Measurements from ENCODE around the gene CNTN5.
"Not testable (repeated sequence)": the region's sequence is repeated elsewhere in the genome, so short reads cannot be mapped to it uniquely, and the experiment has no call there.

The CNTN5 gene

DNA sequence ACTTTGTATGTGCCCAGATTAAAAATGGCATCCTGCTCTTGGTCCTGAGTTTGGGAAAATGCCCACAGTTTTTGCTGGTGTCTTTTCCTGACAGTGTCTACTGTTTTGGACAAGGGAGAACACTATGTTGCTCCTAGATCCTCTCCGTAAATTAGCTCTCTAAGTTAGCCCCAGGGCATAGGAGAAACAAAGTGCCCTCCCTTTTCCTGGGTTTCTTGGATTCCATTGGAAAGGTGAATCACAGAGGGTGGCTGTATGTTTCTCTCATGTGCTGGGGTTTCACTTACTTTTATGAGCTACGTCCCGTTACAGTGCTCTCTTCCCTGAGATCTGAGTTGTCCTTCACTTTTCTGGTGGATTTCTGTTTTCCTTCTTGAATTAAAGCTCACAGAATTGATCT lies 782.8 kb downstream of the CNTN5 start:
- Histone ChIP-seq H3K27ac (no peak overlapping the region), H3K4me2 (no peak overlapping the region)
- no peak for TF ChIP-seq Cebpa-rat (IDR thresholded peaks at IDR 0.05)

DNA sequence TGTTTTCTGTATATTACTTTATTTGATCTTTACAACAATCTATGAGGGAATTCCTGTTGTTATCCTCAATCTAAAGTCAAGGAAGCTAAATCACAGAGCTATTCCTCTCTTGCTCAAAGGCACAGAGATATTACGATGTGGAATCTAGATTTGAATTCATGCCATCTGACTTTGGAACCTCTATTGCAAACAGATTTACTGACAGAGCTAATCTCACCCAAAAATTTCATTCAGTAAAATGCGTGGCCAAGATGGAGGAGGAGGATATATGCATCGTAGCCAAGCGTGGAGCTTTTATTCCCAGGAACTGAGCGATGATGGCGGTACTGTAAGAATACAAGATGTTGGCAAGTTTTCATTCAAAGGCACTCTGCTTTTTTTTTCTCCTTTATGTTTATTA lies 791.8 kb downstream of the CNTN5 start:
- Histone ChIP-seq H3K9me3 (replicated peaks in 1 of 11) (no peaks in the 10 kb centered on the region), H3K27ac (no peak overlapping the region), H3K9ac (no peak overlapping the region), H3K4me2 (no peak overlapping the region), H3K27me3 (no peaks in the 10 kb centered on the region), H3K4me3 (no peak overlapping the region), H4K20me1 (no peaks in the 10 kb centered on the region), H3K4me1 (no peaks in the 10 kb centered on the region), H3K36me3 (no peaks in the 10 kb centered on the region)
- no peak for TF ChIP-seq Cebpa-rat (IDR thresholded peaks at IDR 0.05)

More for the DNA sequence above, 782.8 kb downstream of the CNTN5 start:
- Histone ChIP-seq H3K9ac (no peak overlapping the region), H3K27me3 (no peaks in the 10 kb centered on the region), H3K36me3 (no peaks in the 10 kb centered on the region), H3K4me1 (0 out of 20 replicates have a peak, but pooled peaks cover 0 to 4% (median 0%) of the 10 kb centered on the region in 10 experiments), H4K20me1 (no peaks in the 10 kb centered on the region), H3K9me3 (replicated peaks in 1 of 11) (no peaks in the 10 kb centered on the region), H3K4me3 (no peak overlapping the region)

DNA sequence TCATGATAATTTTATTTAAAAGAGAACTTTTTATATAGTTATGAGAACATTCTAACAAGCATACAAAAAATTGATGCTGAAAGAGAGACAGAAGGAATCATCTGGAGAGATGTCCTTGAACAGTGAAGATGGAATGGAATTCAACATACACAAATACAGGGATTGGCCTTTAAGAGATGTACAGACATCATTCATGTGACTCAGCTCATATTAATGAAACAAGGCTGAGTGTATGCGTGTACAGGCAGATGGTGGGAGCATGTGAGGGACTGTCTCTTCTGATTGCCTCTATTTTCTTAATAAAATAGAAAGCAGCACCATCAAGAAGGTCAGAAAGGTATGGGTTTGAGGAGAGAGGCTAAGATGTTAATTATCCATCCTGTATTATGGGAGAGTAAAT lies 793.3 kb downstream of the CNTN5 start:
- Histone ChIP-seq H3K27me3 (no peaks in the 10 kb centered on the region), H3K9ac (no peak overlapping the region), H4K20me1 (no peaks in the 10 kb centered on the region), H3K4me2 (no peak overlapping the region), H3K9me3 (replicated peaks in 1 of 11) (no peaks in the 10 kb centered on the region), H3K36me3 (no peaks in the 10 kb centered on the region), H3K27ac (no peak overlapping the region), H3K4me3 (no peak overlapping the region), H3K4me1 (no peaks in the 10 kb centered on the region)
- no peak for TF ChIP-seq Cebpa-rat (IDR thresholded peaks at IDR 0.05)

DNA sequence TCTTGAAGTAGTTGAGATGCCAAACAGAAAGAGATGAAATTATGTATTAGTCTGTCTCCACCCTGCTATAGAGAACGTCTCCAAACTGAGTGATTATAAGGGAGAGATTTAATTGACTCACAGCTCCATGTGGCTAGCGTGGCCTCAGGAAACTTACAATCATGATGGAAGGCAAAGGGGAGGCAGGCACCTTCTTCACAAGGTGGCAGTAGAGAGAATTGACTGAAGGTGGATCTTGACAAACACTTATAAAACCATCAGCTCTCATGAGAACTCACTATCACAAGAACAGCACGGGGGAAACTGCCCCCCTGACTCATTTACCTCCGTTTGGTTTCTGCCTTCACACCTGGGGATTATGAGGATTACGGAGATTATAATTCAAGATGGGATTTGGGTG lies 794.0 kb downstream of the CNTN5 start:
- Histone ChIP-seq H3K4me3 (no peak overlapping the region), H4K20me1 (no peaks in the 10 kb centered on the region), H3K27me3 (no peaks in the 10 kb centered on the region), H3K9ac (no peak overlapping the region), H3K4me1 (no peaks in the 10 kb centered on the region), H3K4me2 (no peak overlapping the region), H3K27ac (no peak overlapping the region), H3K36me3 (no peaks in the 10 kb centered on the region), H3K9me3 (replicated peaks in 1 of 11) (no peaks in the 10 kb centered on the region)
- no peak for TF ChIP-seq Cebpa-rat (IDR thresholded peaks at IDR 0.05)

DNA sequence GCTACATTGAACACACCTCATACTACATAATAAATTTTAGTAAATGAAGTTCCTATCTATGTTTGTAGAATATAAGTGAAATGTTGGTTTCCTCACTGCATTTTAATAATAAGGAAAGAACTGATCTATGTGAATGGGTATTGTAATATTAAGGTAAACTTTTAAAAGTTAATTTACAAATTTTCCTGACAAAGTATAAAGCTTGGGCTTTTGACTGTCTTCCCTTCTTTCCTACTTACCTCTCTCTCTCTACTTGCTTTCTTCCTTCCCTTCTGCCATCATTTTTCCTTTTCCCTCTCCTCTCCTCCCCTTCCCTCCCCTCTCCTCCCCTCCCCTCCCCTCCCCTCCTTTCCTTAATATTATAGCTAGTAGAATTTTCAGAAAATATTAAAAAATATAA lies 798.2 kb downstream of the CNTN5 start:
- Histone ChIP-seq H3K4me3 (no peak overlapping the region), H3K27me3 (no peaks in the 10 kb centered on the region), H3K4me1 (no peaks in the 10 kb centered on the region), H3K9ac (no peak overlapping the region), H3K36me3 (no peaks in the 10 kb centered on the region), H3K4me2 (no peak overlapping the region), H4K20me1 (no peaks in the 10 kb centered on the region), H3K9me3 (replicated peaks in 1 of 11) (no peaks in the 10 kb centered on the region), H3K27ac (no peak overlapping the region)
- TF ChIP-seq Cebpa-rat (IDR thresholded peaks at IDR 0.05) = no peak

DNA sequence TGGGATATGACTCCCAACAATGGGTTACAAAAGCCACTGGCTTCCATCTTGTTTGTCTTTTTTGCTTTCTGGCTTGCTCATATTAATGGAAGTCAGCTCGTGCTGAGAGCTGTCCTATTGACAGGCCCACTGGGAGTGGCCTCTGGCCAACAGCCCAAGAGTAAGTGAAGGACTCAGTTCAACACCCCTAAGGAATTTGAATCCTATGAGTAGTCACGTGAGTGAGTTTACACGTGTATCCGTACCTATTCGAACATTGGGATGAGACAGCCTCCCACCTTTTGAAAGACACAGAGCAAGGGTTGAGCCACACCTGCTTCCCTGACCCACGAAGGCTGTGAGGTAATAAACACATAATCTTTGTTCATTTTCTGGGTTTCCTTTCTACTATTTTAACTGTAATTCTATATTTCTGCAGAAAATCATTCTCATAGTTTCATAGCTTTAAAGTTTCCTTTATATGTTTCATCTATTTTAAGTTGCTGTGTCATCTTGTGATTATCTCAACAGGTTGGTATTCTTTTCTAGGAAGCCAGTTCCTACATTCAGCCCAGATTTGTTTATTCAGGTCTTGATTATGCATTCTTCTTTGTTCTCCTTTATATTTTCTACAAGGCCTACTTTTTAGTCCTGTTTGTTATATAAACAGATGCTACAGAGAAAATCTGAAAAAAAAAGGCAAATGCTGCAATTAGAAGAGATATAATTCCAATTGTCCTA lies 802.3 kb downstream of the CNTN5 start:
- Histone ChIP-seq H3K4me2 (no peak overlapping the region), H3K4me3 (no peak overlapping the region), H3K27ac (no peak overlapping the region), H3K27me3 (no peaks in the 10 kb centered on the region), H3K4me1 (peaks cover 0 to 8% (median 2%) of the 10 kb centered on the region in 10 experiments; a peak in 10 of 20 replicates), H3K36me3 (no peaks in the 10 kb centered on the region), H3K9me3 (replicated peaks in 1 of 11) (no peaks in the 10 kb centered on the region), H4K20me1 (no peaks in the 10 kb centered on the region), H3K9ac (no peak overlapping the region)
- no peak for TF ChIP-seq Cebpa-rat (IDR thresholded peaks at IDR 0.05)

DNA sequence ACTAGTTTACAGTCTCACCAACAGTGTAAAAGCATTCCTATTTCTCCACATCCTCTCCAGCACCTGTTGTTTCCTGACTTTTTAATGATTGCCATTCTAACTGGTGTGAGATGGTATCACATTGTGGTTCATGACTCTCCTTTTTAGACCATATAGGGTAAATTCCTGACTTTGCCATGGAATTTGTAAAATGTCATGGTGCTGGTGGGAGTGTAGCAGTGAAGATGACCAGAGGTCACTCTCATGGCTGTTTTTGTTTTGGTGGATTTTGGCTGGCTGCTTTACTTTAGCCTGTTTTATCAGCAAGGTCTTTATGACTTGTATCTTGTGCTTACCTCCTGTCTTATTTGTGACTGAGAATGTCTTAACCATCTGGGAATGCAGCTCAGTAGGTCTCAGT lies 816.0 kb downstream of the CNTN5 start:
- H3K4me3 ChIP-seq; H3K27ac ChIP-seq; H4K20me1 ChIP-seq; H3K9me3 ChIP-seq (replicated peaks in 1 of 11); H3K4me1 ChIP-seq; H3K4me2 ChIP-seq; H3K36me3 ChIP-seq; H3K27me3 ChIP-seq; H3K9ac ChIP-seq: not testable (repeated sequence)

DNA sequence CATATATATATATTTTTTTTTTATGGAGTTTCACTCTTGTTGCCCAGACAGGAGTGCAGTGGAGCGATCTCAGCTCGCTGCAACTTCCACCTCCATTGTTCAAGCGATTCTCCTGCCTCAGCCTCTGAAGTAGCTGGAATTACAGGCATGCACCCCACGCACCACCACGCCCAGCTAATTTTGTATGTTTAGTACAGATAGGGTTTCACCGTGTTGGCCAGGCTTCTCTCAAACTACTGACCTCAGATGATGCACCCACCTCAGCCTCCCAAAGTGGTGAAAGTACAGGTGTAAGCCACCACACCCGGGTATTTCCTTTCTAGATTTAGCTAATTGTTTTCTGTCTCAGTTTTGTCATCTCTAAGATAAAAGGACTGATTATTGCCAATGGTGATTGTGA lies 821.1 kb downstream of the CNTN5 start:
- no peak overlapping the region for H3K4me3 ChIP-seq
- TF ChIP-seq Cebpa-rat (IDR thresholded peaks at IDR 0.05) = no peak
- H4K20me1 ChIP-seq = no peaks in the 10 kb centered on the region
- no peak overlapping the region for H3K27ac ChIP-seq
- H3K4me1 ChIP-seq = no peaks in the 10 kb centered on the region
- no peaks in the 10 kb centered on the region for H3K9me3 ChIP-seq (replicated peaks in 1 of 11)
- H3K27me3 ChIP-seq = no peaks in the 10 kb centered on the region
- no peak overlapping the region for H3K4me2 ChIP-seq
- H3K9ac ChIP-seq = no peak overlapping the region
- no peaks in the 10 kb centered on the region for H3K36me3 ChIP-seq

DNA sequence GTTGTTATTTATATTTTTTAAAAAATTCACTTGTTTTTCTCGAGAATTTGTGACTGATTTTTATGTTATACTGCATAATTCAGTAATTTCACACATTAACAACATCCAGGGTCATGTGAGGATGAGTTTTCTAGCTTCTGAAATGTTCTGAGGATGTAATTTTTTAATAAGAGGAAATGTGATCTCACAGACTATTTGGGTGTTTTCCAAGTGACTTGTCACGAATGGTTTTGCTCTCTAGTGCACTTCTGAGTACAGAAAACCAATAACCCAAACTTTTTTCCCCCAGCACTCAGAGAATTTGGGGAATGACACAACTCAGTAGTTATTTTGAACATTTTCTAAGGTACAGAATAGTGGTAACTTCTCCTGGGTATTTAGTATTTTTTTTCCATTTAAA lies 845.2 kb downstream of the CNTN5 start:
- H4K20me1 ChIP-seq = no peaks in the 10 kb centered on the region
- H3K27me3 ChIP-seq = no peaks in the 10 kb centered on the region
- no peaks in the 10 kb centered on the region for H3K36me3 ChIP-seq
- no peak for TF ChIP-seq Cebpa-rat (IDR thresholded peaks at IDR 0.05)
- H3K4me3 ChIP-seq = no peak overlapping the region
- peaks cover 0 to 4% (median 0%) of the 10 kb centered on the region in 10 experiments; a peak in 1 of 20 replicates for H3K4me1 ChIP-seq
- H3K4me2 ChIP-seq = no peak overlapping the region
- H3K9ac ChIP-seq = no peak overlapping the region
- H3K9me3 ChIP-seq (replicated peaks in 1 of 11) = no peaks in the 10 kb centered on the region
- no peak overlapping the region for H3K27ac ChIP-seq

DNA sequence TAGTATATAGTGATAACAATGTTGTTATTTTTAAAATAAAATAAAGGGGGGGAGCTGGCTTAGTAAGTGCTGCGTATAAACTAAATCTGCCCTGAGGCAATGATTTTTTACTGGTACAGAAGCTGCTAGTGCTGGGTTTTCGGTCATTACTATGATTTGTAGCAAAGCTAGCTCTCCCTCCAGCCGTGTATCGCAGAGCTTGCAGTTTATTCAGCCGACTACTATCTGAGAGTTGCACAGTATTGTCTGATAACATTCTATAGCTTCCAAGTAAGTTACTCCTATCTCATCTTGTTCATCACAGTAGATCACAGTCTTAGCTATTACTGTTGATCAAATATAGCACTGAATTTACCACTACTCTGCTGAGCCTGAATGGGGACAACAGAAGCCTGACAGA lies 860.9 kb downstream of the CNTN5 start:
- no peaks in the 10 kb centered on the region for H3K27me3 ChIP-seq
- no peaks in the 10 kb centered on the region for H4K20me1 ChIP-seq
- H3K9me3 ChIP-seq (replicated peaks in 1 of 11) = no peaks in the 10 kb centered on the region
- no peaks in the 10 kb centered on the region for H3K36me3 ChIP-seq
- no peak overlapping the region for H3K9ac ChIP-seq
- no peak overlapping the region for H3K4me3 ChIP-seq
- H3K4me2 ChIP-seq = no peak overlapping the region
- H3K4me1 ChIP-seq = no peaks in the 10 kb centered on the region
- TF ChIP-seq Cebpa-rat (IDR thresholded peaks at IDR 0.05) = no peak
- no peak overlapping the region for H3K27ac ChIP-seq
